HG03457 (cell line): ENCODE data around the gene SPATA6L.
"Not testable (repeated sequence)": the region's sequence is repeated elsewhere in the genome, so short reads cannot be mapped to it uniquely, and the experiment has no call there.

Source experiments
- ATAC-seq: cut with Tn5 transposase; IDR thresholded peaks from one replicate; pipeline ENCODE4 v1.9.1; 2021; ENCODE audit warnings: moderate number of reproducible peaks; ENCODE audit not compliant: unreplicated experiment

SPATA6L gene

DNA sequence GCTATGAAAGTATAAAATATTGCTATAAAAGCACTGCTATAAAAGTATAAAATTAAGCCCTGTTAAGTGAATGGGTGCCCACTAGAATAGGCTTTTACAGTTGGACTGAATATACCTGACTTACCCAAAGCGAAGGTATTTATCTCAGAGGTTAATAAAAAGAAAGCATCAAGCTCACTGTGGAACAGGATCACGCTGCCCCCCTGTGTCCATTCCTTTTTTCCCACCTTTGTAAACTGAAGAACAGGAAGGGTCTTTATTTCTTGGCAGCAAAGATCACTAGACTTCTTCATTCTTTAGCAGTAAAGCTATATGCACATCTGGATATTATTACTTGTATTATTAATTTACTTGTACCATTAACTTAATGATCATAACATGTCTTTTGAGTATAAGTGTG, 26.3 kb downstream of the SPATA6L start:
- ATAC-seq, result no peak

DNA sequence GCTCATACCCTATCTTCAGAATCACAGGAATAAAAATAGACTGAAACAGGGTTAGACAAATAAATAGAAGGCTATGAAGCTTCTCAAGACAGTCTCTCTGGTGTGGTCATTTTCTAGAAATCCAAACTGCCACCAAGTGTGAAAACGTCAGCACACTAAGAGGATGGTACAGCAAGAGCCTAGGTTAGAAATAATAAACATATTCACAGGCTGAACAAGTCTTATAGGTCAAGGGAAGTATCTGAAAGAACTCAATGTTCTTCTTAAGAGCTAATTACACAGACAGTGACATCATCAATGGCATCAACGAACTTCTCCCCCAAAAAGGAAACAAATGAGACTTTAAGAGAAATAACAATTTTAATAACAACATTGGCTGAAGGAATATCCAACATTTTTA, 26.9 kb downstream of the SPATA6L start:
- ATAC-seq, result no peak

- ATAC-seq, result no peak
Measured at GRCh38 chr9:4638968-4639367, 27.3 kb downstream of the SPATA6L start.

- ATAC-seq, result no peak
Measured at GRCh38 chr9:4630836-4631235, 35.4 kb downstream of the SPATA6L start.

DNA sequence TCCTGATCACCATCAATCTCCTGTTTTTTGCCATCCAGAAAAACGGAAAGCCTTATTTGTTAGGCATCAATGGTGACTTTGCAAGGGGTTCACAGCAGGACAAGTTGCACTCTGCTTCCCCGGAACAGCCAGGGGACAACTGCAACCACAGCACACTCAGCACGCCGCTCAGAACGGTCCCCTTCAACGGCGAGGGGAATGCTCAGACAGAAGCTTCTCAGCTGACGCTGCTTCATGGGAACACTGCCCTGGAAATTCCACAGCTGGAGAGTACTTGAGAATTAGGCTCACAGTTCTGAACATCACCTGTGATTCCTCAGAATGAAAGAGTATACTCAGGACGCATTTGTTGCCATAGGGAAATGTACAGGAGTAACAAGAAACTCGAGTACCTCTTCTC, 44.3 kb downstream of the SPATA6L start:
- no peak for ATAC-seq

DNA sequence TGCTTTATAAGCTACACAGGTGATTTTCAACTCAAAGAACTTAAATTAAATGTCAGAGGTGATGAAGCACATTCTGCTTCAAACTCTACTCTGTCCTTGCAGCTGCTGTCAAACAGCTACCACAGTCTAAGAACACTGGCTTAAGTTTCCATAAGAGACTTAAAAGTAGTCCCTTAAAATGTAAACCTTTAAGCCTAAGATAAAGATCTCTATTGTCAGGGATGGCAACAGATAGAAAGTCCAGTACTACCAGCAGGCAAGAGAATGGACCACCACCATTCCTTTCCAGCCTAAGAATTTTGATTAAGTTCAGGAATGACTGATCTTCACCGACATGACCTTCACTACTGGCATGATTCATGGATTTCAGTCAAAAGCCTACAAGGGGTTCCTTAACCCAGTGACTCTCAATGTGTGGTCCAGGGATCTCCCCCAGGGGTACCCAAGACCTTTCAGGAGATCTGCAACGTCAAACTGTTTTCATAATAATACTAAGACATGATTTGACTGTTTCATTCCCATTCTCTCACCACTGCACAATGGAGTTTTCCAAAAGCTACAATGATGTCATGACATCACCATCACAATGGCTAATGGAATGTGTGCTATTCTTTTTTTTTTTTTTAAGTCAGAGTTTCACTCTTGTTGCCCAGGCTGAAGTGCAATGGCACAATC, 45.3 kb downstream of the SPATA6L start:
- no peak for ATAC-seq

DNA sequence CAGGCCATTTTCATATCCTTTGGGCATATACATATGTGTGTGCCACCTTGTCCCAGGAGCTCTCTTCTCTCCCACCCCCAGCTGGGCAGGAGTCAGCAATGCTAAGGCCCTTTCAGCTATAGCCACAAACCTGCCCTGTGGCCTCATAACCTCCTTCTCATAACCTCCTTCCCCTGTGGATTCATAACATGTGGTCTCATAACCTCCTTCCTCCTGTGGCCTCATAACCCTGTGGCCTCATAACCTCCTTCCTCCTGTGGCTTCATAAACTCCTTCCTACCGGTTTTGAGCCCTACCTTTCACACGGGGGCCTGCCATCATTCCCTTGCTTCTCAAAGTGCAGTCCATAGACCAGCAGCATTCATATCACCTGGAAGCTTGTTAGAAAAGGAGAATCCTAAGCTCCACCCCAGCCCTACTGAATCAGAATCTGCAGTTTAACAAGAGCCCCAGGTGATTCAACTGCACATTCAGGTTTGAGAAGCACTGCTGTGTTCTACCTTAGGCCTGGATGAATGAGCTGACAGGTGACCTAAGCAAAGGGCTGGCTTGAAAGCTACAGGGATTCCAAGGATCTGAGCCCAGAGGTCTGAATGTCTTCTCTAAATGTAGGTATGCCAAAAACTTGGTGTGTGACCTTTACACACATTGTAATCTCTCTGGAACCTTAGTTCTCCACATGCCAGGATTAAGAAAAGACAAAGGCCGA, 46.1 kb downstream of the SPATA6L start:
- no peak for ATAC-seq

GRCh38 chr9:4618700-4619099, 47.6 kb downstream of the SPATA6L start:
- ATAC-seq, result no peak

GRCh38 chr9:4617752-4618151, 48.5 kb downstream of the SPATA6L start:
- no peak for ATAC-seq

DNA sequence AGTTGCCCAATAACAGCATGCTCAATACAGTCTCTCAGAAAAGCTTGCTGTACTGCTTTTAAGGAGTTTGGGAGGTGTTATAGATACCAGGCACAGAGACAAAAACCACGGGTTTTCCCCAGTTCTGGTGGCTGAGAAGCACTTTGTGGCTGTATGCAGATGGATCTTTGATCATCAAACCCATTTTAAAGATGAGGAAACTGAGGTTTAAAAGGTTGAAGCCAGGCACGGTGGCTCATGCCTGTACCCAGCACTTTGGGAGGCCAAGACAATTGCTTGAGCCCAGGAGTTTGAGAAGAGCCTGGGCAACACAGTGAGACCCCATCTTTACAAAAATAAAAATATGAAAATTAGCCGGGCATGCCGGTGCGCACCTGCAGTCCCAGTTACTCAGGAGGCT, 50.5 kb downstream of the SPATA6L start:
- no peak for ATAC-seq

GRCh38 chr9:4615251-4615650, 51.0 kb downstream of the SPATA6L start:
- ATAC-seq, result no peak

DNA sequence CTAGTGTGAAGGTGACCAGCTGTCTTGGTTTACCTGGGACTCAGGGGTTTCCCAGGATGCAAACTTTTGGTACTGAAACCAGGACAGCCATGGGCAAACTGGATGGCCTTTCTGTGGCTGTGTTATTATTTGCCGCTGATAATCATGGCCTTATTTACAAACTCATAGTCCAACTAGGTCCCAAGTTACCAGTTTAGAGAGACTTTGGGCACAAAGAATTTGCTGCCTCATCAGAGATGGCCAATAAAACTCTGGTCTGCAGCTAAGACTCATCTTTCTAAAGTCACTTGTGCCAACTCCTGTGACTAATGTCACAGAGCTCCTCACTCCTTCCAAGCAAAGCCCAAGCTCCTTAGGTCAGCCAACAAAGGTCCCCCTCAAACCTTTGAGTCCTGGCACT, 51.7 kb downstream of the SPATA6L start:
- ATAC-seq, result no peak

- not testable (repeated sequence) for ATAC-seq
Measured at GRCh38 chr9:4606033-4606432, 60.2 kb downstream of the SPATA6L start.

- no peak for ATAC-seq
Measured at GRCh38 chr9:4604678-4605095, 61.6 kb downstream of the SPATA6L start.

DNA sequence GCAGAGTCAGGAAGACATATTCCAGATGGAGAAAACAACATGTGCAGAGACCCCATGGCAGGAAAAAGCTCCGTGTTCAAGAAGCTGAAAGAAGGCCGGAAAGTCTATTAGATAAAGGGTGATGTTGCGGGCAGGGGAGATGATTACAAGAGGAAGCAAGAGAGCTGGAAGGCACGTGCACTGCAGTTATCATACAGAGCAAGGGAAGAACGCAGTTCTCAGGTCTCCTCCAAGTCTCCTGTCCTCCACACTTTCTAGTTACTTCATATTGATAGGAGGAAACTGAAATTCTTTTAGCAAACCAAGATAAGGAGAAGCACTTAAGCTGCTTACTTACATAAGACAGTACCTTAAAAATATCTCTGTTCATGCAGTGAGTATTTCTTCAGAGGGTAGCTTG, 62.5 kb downstream of the SPATA6L start:
- ATAC-seq, result no peak

- ATAC-seq, result no peak
Measured at GRCh38 chr9:4600368-4600767, 65.9 kb downstream of the SPATA6L start.

DNA sequence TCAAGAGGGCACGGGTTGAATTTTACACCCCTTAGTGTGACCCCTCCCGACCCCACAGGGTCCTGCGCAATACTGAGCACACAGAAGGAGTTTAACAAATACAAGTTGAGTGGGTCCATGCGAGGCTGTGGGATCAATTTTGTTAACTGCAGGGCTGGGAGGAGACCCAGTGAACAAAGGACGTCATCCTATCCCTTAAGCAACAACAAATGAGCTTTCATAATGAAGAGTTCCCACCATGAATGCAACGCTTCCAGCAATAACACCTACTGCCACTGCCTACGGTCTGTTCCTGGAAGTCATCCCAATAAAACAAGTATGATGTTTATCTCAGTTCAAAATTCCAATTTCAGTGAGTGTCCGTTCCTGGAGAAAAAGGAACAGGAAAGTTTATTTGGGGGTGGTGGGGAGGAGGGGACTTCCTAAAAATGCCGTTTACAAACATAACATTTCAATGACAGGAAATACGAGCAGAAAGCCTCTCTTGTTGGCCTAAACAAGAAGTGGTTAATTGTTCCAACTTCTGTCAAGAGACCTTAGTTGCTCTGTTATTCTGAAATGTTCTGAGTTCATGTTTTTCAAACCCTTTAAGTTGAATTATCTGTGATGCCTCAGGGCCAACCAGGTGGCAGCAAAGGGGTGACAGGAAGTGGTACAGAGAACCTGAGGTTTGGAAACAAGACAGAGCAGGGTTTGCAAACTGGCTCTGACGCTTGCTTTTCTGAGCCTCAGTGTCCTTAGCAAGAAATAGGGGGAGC, 69.9 kb downstream of the SPATA6L start:
- no peak for ATAC-seq

- no peak for ATAC-seq
Measured at GRCh38 chr9:4594994-4595393, 71.3 kb downstream of the SPATA6L start.

- ATAC-seq, result no peak
Measured at GRCh38 chr9:4594545-4594944, 71.7 kb downstream of the SPATA6L start.

- no peak for ATAC-seq
Measured at GRCh38 chr9:4592886-4593285, 73.4 kb downstream of the SPATA6L start.

GRCh38 chr9:4592295-4592694, 74.0 kb downstream of the SPATA6L start:
- no peak for ATAC-seq

GRCh38 chr9:4591123-4591500, 75.2 kb downstream of the SPATA6L start:
- no peak for ATAC-seq
